ENCODE results near the gene ADAMTS18. TPM values are rescaled to one million over a fixed set of nuclear protein-coding genes. Genes with fewer than 3 reads are reported as not detected.

ADAMTS18 gene
- total and polyA plus RNA-seq, 9 of the 15 experiments (the other 6 are each of a cell fraction or from before 2014, with no cell fraction given), result not detected

GRCh38 chr16:77299395-77299794, 135.4 kb downstream of the ADAMTS18 start:
- Histone ChIP-seq H3K9me3 (replicated peaks; ENCODE audit: control insufficient read depth, insufficient read depth, low read depth, low read length) (no peaks in the 10 kb centered on the region), H3K79me2 (ENCODE audit: control insufficient read depth, insufficient read depth, low read length) (no peaks in the 10 kb centered on the region), H3K4me1 (replicated peaks in 1 of 2; ENCODE audit: control insufficient read depth in 2 of 2, insufficient read depth in 2 of 2, low read length in 2 of 2) (no peaks in the 10 kb centered on the region), H3K27me3 (ENCODE audit: control insufficient read depth in 2 of 2, insufficient read depth in 2 of 2, low read length in 2 of 2) (no peaks in the 10 kb centered on the region), H3K36me3 (ENCODE audit: control insufficient read depth, insufficient read depth, low read length) (no peaks in the 10 kb centered on the region), H3K4me2 (ENCODE audit: insufficient read depth, low read length) (no peak overlapping the region), H2AFZ (ENCODE audit: low read depth, low read length) (no peak overlapping the region), H3K9ac (ENCODE audit: insufficient read depth in 1 of 2, low read depth in 2 of 2, low read length in 2 of 2) (no peak overlapping the region), H4K20me1 (replicated peaks; ENCODE audit: control insufficient read depth, insufficient read depth, low read length) (no peaks in the 10 kb centered on the region), H3K4me3 (no peak overlapping the region), H3K9me1 (ENCODE audit: control insufficient read depth, insufficient read depth, low read length) (no peaks in the 10 kb centered on the region), H3K27ac (ENCODE audit: extremely low read depth, low read depth, low read length) (no peak overlapping the region)
- FAIRE-seq, result no peak
- in situ Hi-C loops (cut with MboI) (no loop called here), intact Hi-C loops (cut with micrococcal nuclease) (no loop called here)
- ChIA-PET CTCF (ENCODE audit: low intra/inter-chr PET ratio) (no interaction called here), POLR2A (no interaction called here)
- DNase-seq (ENCODE audit: extremely low read depth in 1 of 4, low spot score in 3 of 4), result no peak
- WGBS (ENCODE audit: insufficient coverage, low coverage, missing lambda C conversion rate), result 0% methylated on average over 1 of the region's 1 CpG
- BruUV-seq (replicated peaks), result no TSS peak
- no peak for ATAC-seq
- TF ChIP-seq PML (IDR thresholded peaks at IDR 0.05; ENCODE audit: low read length) (no peak), MLX (CRISPR knock-in tag; conservative IDR thresholded peaks at IDR 0.05) (no peak), NCOA6 (IDR thresholded peaks at IDR 0.05) (no peak), SRSF1 (IDR thresholded peaks at IDR 0.05; ENCODE audit: low read depth, low read length) (no peak), TCF15 (CRISPR knock-in tag; IDR thresholded peaks at IDR 0.05) (no peak), SFPQ (IDR thresholded peaks at IDR 0.05; ENCODE audit: low read depth, low read length) (no peak), IRF1 (CRISPR knock-in tag; IDR thresholded peaks at IDR 0.05; ENCODE audit: borderline replicate concordance) (no peak), GTF2A2 (tag; IDR thresholded peaks at IDR 0.05) (no peak), NELFE (IDR thresholded peaks at IDR 0.05; ENCODE audit: insufficient read depth, insufficient read length) (no peak), TSC22D4 (tag; IDR thresholded peaks at IDR 0.05) (no peak), KLF13 (tag; IDR thresholded peaks at IDR 0.05; ENCODE audit: borderline replicate concordance, low read depth) (no peak), CTCFL (IDR thresholded peaks at IDR 0.05; ENCODE audit: borderline replicate concordance, insufficient read depth, low read depth, low read length, poor library complexity, severe bottlenecking) (no peak)
